Raji (cell line): ENCODE results near the gene BAIAP2L1.

Source experiments
- POLR2A ChIP-seq: IDR thresholded peaks from 2 replicates; pipeline ENCODE4 v1.6.1; 2011; ENCODE audit warnings: low read depth, low read length, control low read depth; ENCODE audit not compliant: insufficient read depth

The BAIAP2L1 gene

DNA sequence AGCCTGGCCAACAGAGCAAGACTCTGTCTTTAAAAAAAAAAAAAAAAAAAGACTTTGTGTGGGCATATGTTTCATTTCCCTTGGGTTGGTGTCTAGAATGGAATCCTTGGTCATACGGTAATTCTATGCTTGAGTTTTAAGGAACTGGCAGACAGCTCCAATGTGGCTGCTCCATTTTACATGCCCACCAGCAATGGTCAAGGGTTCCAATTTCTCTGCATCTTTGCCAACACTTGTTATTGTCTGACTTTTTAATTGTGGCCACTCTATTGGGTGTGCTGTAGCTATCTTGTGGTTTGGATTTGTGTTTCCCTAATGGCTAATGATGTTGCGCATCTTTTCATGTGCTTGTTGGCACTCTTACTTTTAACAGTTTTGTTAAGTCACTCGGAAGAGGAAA lies 61.8 kb downstream of the BAIAP2L1 start:
- no peak for TF ChIP-seq POLR2A

DNA sequence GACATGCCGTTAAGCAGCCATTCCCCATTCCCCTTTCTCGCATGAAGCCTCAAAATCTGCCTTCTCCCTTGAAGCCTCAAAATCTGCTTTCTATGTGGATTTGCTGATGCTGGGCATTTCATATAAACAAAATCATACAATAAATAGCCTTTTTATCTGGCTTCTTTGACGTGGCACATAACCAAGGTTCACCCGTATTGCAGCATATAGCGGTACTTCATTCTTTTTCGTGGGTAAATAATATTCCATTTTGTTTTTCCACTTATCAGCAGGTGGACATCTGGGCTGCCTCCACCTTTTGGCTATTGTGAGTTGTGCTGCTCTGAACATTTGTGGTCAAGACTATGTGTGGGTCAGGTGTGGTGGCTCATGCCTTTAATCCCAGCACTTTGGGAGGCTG lies 62.4 kb downstream of the BAIAP2L1 start:
- no peak for TF ChIP-seq POLR2A

GRCh38 chr7:98335411-98335977 lies 65.4 kb downstream of the BAIAP2L1 start:
- TF ChIP-seq POLR2A: no peak

GRCh38 chr7:98334081-98334480 lies 66.8 kb downstream of the BAIAP2L1 start:
- no peak for TF ChIP-seq POLR2A

DNA sequence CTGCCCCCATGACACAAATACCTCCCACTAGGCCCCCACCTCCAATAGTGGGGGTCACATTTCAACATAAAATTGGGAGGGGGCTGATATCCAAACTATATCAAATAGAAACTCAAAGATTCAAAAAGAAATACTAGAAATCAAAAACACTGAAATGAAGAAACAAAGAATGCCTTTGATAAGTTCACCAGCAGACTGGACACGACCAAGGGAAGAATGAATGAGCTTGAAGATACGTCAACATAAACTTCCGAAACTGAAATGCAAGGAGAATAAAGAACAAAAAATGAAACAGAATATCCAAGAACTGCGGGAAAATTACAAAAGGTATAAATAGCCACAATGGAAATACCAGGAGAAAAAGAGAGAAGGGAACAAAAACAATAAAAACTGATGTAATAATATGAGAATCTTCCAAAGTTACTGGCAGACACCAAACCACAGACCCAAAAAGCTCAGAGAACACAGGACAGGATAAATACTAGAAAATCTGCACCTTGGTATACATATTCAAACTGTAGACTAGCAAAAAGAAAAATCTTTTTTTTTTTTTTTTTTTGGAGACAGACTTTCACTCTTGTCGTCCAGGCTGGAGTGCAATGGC lies 69.9 kb downstream of the BAIAP2L1 start:
- no peak for TF ChIP-seq POLR2A

- TF ChIP-seq POLR2A: no peak
Observed at GRCh38 chr7:98329791-98330373, 71.0 kb downstream of the BAIAP2L1 start.

- TF ChIP-seq POLR2A: no peak
Observed at GRCh38 chr7:98329100-98329790, 71.6 kb downstream of the BAIAP2L1 start.

- TF ChIP-seq POLR2A: no peak
Observed at GRCh38 chr7:98324782-98325181, 76.1 kb downstream of the BAIAP2L1 start.

DNA sequence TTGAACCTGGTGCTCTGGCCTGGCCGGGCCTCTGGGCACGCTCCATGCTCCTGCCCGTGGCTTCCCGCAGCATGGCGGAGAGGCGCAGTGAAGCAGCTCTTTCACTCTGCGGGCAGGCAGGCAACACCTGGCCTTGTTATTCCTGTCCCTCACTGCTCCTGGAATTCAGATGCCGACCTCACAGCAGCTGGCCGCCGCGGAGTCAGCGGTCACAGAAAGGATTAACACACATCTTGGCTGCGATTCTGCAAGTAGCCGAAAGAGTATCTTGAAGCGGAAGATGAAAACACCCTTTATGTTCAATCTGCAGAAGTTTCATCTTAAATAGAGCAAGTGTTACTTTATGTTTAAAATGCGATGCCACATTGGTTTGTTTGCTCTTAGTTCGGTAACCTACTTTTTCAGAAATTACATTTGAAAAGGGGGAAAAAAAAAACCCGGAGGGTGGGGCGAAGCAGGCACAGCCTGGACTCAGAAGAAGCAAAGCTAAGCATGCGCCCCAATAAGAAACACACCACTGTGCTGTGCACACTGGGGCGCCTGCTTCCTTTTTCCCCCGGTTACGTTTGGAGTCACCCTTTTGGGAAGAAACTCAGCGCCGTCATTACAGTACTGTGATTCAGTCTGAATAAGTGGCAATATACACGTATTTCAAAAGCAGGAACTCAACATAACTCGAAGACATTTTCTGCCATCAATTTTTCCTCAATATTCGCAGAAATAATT lies 77.1 kb downstream of the BAIAP2L1 start:
- no peak for TF ChIP-seq POLR2A

- no peak for TF ChIP-seq POLR2A
Observed at GRCh38 chr7:98322331-98323270, 78.3 kb downstream of the BAIAP2L1 start.

- TF ChIP-seq POLR2A: no peak
Observed at GRCh38 chr7:98321301-98321700, 79.6 kb downstream of the BAIAP2L1 start.

DNA sequence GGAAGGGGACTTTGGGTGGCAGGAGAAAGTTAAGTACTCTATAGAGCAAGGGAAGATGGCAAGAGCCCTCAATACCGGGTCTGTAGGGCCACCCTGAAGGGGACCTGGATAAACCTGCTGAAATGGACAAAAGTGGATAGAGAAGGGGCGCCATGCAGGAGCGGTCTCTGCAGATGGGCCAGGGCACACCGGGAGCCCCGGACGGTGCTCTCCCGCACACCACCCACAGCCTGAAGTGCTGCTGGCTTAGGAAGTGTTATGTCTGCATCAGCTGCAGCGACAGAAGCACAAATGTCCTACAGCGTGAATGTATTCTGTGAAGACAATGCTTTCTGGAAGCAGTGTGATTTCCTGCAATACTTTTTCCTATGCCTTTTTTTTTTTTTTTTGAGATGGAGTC lies 81.7 kb downstream of the BAIAP2L1 start:
- no peak for TF ChIP-seq POLR2A

DNA sequence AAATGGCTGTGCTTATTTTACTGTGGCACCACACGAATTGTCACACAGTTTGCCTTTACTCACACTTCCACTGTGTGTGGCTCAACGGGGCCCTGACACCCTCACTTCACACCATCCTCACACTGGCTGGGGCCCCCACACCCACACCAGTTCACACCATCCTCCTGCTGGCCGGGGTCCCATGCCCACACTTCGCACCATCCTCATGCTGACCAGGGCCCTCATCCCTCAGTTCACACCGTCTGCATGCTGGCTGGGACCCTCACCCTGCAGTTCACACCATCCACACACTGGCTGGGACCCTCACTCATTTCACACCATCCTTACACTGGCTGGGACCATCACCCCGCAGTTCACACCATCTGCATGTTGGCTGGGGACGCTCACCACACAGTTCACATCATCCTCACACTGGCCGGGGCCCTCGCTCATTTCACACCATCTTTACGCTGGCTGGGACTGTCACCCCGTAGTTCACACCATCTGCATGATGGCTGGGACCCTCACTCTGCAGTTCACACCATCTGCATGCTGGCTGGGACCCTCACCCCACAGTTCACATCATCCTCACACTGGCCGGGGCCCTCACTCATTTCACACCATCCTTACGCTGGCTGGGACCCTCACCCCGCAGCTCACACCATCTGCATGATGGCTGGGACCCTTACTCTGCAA lies 83.4 kb downstream of the BAIAP2L1 start:
- TF ChIP-seq POLR2A: no peak
